Measurements from ENCODE around the gene ADO.

The ADO gene

DNA sequence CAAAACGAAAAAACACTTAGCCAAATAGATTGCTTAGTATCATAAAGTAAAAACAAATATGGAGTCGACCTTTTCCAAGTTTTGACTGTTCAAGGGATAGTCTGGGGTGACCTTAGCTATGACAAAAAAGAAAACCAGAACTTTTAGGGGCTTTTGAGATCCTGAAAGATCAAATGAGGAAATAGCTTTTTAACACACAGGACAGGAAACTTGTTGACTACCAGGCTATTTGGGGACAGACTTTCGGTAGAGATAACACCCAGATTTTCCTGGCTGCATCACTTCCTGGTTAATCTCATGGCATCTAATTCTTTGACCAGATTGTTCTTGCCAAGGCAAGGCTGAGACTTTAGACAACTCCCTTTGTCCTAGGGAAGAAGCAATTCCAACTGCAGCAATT is 46.1 kb downstream of the ADO start:
- no peak overlapping the region for H3K4me3 ChIP-seq (ENCODE audit: low read depth, low read length)
- no peak for DNase-seq (ENCODE audit: low read depth)
- TF ChIP-seq, protein P1, sequence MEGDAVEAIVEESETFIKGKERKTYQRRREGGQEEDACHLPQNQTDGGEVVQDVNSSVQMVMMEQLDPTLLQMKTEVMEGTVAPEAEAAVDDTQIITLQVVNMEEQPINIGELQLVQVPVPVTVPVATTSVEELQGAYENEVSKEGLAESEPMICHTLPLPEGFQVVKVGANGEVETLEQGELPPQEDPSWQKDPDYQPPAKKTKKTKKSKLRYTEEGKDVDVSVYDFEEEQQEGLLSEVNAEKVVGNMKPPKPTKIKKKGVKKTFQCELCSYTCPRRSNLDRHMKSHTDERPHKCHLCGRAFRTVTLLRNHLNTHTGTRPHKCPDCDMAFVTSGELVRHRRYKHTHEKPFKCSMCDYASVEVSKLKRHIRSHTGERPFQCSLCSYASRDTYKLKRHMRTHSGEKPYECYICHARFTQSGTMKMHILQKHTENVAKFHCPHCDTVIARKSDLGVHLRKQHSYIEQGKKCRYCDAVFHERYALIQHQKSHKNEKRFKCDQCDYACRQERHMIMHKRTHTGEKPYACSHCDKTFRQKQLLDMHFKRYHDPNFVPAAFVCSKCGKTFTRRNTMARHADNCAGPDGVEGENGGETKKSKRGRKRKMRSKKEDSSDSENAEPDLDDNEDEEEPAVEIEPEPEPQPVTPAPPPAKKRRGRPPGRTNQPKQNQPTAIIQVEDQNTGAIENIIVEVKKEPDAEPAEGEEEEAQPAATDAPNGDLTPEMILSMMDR (IDR thresholded peaks at IDR 0.05; ENCODE audit: control insufficient read depth, extremely low read depth, insufficient read depth) = no peak

DNA sequence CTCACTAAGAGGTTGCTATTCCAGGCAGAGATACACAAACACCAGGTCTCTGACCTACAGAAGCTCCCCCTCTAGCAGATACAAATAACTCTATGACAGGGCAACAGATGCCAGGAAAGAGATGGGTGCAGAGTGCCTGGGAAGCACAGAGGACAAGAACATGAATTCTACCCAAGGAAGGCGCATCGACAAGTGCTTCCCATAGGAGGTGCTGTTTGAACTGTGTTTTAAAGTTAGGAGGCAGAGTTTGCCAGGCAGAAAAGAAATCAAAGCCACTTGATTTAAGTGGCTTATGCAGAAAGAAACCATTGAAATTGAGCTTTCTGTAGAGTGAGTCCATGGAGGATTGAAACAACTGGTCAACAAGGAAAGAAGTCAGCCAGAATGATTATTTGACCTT is 46.9 kb downstream of the ADO start:
- DNase-seq (ENCODE audit: low read depth) = no peak
- H3K4me3 ChIP-seq (ENCODE audit: low read depth, low read length) = no peak overlapping the region
- TF ChIP-seq, protein P1 (IDR thresholded peaks at IDR 0.05; ENCODE audit: control insufficient read depth, extremely low read depth, insufficient read depth) = peak; percentile 40

DNA sequence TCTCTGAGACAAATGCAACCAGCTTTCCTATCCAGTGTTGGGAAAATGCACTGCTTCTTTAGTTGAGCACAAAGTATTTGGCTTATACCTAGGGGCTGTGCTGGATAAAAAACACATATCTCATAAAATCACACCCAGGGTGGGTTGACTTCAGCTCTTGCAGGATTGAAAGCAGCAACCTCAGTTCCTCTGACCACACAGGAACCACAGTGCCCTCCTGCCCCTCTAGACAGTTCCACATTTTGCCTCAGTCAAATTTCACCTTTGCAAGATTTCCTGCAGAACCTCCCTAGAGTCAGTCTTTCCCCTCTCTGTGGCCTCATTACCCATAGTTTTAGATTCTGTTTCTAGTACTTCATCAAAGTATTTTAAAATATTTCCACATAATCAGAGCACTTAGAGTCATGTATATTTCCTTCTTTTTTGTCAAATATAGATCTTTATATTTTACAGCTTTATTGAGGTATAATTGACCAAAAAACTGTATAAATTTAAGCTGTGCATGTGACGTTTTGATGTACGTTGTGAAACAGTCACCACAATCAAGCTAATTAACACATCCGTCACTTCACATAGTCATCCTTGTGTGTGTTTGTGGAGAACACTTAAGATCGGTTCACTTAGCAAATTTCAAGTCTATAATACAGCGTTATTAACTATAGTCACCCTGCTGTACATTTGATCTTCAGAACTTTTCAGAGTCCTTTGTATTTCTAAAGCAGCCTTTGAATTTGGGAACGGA is 48.6 kb downstream of the ADO start:
- H3K4me3 ChIP-seq (ENCODE audit: low read depth, low read length) = no peak overlapping the region
- no peak for DNase-seq (ENCODE audit: low read depth)
- TF ChIP-seq, protein P1 (IDR thresholded peaks at IDR 0.05; ENCODE audit: control insufficient read depth, extremely low read depth, insufficient read depth) = no peak

DNA sequence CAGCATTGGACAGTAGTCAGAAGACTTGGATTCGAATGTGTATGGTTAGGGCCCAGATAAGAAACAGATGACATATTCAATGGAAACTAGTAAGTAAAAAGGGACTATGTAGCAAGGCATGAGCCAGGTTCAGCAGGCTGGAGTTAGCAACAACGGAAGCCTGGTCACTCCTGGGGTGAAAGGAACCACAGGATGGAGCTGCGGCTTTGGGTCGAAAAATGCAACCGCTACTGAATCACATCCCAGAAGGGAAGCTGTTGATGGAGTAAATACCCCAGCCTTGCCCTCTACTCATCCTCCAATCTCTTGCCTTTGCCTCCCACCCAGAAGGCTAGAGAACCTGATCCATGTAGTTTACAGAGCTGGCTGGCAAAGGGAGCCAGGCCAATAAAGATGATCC is 49.2 kb downstream of the ADO start:
- H3K4me3 ChIP-seq (ENCODE audit: low read depth, low read length) = no peak overlapping the region
- TF ChIP-seq, protein P1 (IDR thresholded peaks at IDR 0.05; ENCODE audit: control insufficient read depth, extremely low read depth, insufficient read depth) = no peak
- DNase-seq (ENCODE audit: low read depth) = no peak

DNA sequence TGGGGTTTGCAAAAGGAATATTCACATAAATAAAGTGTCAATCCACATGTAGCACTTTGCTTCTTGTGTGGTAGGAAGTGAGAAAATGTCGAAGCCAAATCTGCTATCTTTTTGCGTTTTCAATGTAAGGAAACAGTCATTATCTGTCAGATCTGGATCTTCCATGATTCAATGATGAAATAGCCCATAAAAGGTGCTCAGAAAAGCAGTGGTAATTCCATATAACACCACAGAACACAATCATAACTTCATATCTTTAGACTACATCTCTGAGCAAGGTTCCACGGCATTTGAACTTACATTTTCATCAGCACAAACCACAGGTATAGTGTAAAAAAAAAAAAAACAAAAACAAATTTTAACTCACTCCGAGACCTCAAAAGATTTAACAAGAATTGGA is 51.5 kb downstream of the ADO start:
- TF ChIP-seq, protein P1 (IDR thresholded peaks at IDR 0.05; ENCODE audit: control insufficient read depth, extremely low read depth, insufficient read depth) = no peak
- DNase-seq (ENCODE audit: low read depth) = peak; percentile 11
- no peak overlapping the region for H3K4me3 ChIP-seq (ENCODE audit: low read depth, low read length)

Data from LNCaP clone FGC (cell line).